Suprapubic skin (tissue), 4 donors: ENCODE data around the gene CAPN8. TPM values are rescaled to one million over a fixed set of nuclear protein-coding genes. Genes with fewer than 3 reads are reported as not detected.

ENCODE experiments used
- DNase-seq, 2 donors: peaks; one replicate each; pipeline ENCODE4 v3.0.0-alpha.2; 2019; ENCODE audit warnings: low spot score in 2 of 2
- H3K27ac ChIP-seq: fragments of 200-600 bp; sonication (generic); one replicate; pipeline ENCODE4 v1.5.1; 2019
- H3K27me3 ChIP-seq: fragments of 200-600 bp; sonication (generic); one replicate; pipeline ENCODE4 v1.5.1; 2019
- H3K36me3 ChIP-seq: fragments of 200-600 bp; sonication (generic); one replicate; pipeline ENCODE4 v1.5.1; 2019
- H3K4me1 ChIP-seq: fragments of 200-600 bp; sonication (generic); one replicate; pipeline ENCODE4 v1.5.1; 2019
- H3K4me3 ChIP-seq: fragments of 200-600 bp; sonication (generic); one replicate; pipeline ENCODE4 v1.5.1; 2019; ENCODE audit warnings: mild to moderate bottlenecking
- H3K9me3 ChIP-seq: fragments of 200-600 bp; sonication (generic); one replicate; pipeline ENCODE4 v1.5.1; 2019
- EP300 ChIP-seq: sonication (generic); formaldehyde crosslinking; IDR thresholded peaks from one replicate; pipeline ENCODE4 v1.6.1; 2017; ENCODE audit warnings: antibody characterized with exemption
- POLR2A ChIP-seq, 2 donors: fragments of 450-650 bp; IDR thresholded peaks; one replicate each; pipeline ENCODE4 v1.6.1; 2017; ENCODE audit warnings: antibody characterized with exemption in 2 of 2, mild to moderate bottlenecking in 2 of 2, moderate library complexity in 2 of 2
- POLR2AphosphoS5 ChIP-seq, 3 donors: sonication (generic); formaldehyde crosslinking; IDR thresholded peaks; one replicate each; pipeline ENCODE4 v1.6.1; 2017; ENCODE audit warnings: antibody characterized with exemption in 3 of 3
- WGBS: methylation state at CpG from one replicate; pipeline ENCODE4 v1.1.5; 2018; 5-methylcytosine and 5-hydroxymethylcytosine counted together
- total RNA-seq, 4 donors: library from RNA; depleted of rRNA; stranded (reverse); fragments of >200 nt; gene quantifications; one replicate each; pipeline ENCODE4 v1.1.0, GENCODE V29; 2016
- TF ChIP-seq, protein P1 (sequence below), 2 donors: fragments of 200-600 bp in 1 of 2; fragments of 450-650 bp in 1 of 2; sonication (generic) in 1 of 2; IDR thresholded peaks; one replicate each; pipeline ENCODE4 v1.5.1; 2016 to 2019; ENCODE audit warnings: antibody characterized with exemption in 2 of 2, mild to moderate bottlenecking in 1 of 2, moderate library complexity in 1 of 2

The CAPN8 gene
- total RNA-seq, 4 donors from 2014 or later = 1.5 to 3.9 (median 2.7) TPM

DNA sequence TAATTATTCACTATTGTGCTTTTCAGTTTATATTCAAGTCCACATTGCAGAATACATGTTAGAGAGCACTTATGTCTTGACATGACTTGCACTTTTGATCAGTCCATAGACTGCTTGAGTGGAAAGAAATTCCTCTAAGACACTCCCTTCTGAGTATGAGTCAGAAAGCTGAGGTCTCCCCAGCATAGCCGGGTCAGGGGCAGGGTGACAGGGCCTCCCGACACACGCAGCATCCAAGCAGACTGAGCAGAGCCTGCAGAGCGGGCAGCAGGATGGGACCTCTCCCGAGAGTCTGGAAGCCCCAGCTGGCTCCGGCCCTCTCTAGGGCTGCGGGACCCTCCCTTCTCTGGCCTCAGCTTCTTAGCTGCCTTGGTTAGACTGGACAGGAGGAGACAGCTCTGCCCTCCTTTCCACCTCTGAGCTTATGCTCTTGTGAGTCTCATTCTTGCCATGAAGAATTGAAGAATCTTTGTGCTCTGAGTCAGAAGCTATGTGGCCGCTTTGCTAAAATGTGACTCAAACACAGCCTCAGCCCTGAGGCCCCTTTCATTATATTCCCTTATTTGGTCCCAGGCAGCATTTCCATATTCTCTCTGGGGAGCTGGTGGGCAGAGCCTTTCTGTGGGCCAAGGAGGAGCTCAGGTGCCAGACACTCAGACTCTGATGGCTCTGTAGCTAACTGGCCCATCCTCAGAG lies 35.6 kb upstream of the CAPN8 start:
- WGBS = 49% methylated on average over 6 of the region's 8 CpGs
- no peaks in the 10 kb centered on the region for H3K9me3 ChIP-seq
- no peak overlapping the region for H3K4me3 ChIP-seq
- no peaks in the 10 kb centered on the region for H3K36me3 ChIP-seq
- TF ChIP-seq EP300 (no peak), POLR2A (IDR thresholded peaks at IDR 0.05) (no peak), POLR2AphosphoS5 (IDR thresholded peaks at IDR 0.05) (no peak)
- TF ChIP-seq, protein P1, sequence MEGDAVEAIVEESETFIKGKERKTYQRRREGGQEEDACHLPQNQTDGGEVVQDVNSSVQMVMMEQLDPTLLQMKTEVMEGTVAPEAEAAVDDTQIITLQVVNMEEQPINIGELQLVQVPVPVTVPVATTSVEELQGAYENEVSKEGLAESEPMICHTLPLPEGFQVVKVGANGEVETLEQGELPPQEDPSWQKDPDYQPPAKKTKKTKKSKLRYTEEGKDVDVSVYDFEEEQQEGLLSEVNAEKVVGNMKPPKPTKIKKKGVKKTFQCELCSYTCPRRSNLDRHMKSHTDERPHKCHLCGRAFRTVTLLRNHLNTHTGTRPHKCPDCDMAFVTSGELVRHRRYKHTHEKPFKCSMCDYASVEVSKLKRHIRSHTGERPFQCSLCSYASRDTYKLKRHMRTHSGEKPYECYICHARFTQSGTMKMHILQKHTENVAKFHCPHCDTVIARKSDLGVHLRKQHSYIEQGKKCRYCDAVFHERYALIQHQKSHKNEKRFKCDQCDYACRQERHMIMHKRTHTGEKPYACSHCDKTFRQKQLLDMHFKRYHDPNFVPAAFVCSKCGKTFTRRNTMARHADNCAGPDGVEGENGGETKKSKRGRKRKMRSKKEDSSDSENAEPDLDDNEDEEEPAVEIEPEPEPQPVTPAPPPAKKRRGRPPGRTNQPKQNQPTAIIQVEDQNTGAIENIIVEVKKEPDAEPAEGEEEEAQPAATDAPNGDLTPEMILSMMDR (IDR thresholded peaks at IDR 0.05) = no peak
- no peaks in the 10 kb centered on the region for H3K27me3 ChIP-seq
- peaks cover 34% of the 10 kb centered on the region for H3K4me1 ChIP-seq
- H3K27ac ChIP-seq = peak overlapping the region; percentile 87
- no peak for DNase-seq

DNA sequence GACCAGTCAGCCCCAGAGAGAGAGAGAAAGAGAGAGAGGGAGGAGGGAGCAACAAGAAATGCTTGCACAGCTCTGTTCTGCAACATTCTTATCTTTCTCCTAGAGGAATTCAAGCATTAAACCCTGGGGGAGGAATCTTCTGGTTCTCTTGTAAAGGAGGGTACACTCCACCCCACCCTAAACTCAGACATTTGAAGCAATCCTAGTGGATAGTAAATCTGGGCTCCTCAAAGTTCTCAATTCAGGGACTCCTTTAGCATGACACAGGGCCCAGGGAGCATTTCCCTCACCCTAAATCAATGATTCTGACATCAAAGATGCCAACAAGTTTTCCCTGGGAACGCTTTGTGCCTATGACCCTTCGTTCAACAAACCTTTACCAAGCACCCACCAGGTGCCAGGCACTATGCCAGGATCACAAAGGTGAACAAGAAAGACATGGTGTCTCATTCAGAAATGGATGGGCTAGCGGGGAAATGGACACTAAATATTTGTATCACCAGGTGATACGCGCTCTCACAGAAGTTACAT lies 35.0 kb upstream of the CAPN8 start:
- no peaks in the 10 kb centered on the region for H3K27me3 ChIP-seq
- peak overlapping the region; percentile 87 for H3K27ac ChIP-seq
- DNase-seq = no peak
- no peak overlapping the region for H3K4me3 ChIP-seq
- H3K4me1 ChIP-seq = peaks cover 29% of the 10 kb centered on the region
- no peaks in the 10 kb centered on the region for H3K36me3 ChIP-seq
- TF ChIP-seq POLR2A (IDR thresholded peaks at IDR 0.05) (no peak), POLR2AphosphoS5 (IDR thresholded peaks at IDR 0.05) (no peak), EP300 (no peak)
- TF ChIP-seq, protein P1 (IDR thresholded peaks at IDR 0.05) = no peak
- WGBS = 78% methylated on average over 4 of the region's 5 CpGs
- no peaks in the 10 kb centered on the region for H3K9me3 ChIP-seq

DNA sequence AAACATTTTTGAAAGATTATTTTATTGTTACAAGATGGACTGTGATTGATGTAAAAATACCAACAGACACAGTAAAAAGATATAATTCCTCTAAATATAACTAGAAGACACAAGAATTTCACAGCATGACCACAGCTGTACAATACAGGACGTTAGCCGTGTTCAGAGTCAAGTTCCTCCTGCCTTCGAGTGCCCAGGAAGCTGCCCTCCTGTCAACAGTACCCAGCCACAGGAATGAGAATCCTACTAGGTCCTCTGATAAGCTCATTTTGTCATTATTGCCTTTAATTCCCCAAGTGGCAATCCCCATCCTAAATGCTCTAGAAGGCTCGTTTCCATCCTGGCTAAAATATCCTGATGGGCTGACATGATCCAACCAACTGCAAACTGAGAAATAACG lies 30.4 kb upstream of the CAPN8 start:
- no peak for TF ChIP-seq POLR2AphosphoS5 (IDR thresholded peaks at IDR 0.05)
- TF ChIP-seq, protein P1 (IDR thresholded peaks at IDR 0.05) = no peak
- TF ChIP-seq EP300 = no peak
- no peak for TF ChIP-seq POLR2A (IDR thresholded peaks at IDR 0.05)
- DNase-seq = no peak
- no peaks in the 10 kb centered on the region for H3K9me3 ChIP-seq
- 73% methylated on average over 5 of the region's 5 CpGs for WGBS
- no peak overlapping the region for H3K4me3 ChIP-seq
- H3K27ac ChIP-seq = no peak overlapping the region
- H3K36me3 ChIP-seq = no peaks in the 10 kb centered on the region
- no peaks in the 10 kb centered on the region for H3K27me3 ChIP-seq
- peaks cover 18% of the 10 kb centered on the region for H3K4me1 ChIP-seq

DNA sequence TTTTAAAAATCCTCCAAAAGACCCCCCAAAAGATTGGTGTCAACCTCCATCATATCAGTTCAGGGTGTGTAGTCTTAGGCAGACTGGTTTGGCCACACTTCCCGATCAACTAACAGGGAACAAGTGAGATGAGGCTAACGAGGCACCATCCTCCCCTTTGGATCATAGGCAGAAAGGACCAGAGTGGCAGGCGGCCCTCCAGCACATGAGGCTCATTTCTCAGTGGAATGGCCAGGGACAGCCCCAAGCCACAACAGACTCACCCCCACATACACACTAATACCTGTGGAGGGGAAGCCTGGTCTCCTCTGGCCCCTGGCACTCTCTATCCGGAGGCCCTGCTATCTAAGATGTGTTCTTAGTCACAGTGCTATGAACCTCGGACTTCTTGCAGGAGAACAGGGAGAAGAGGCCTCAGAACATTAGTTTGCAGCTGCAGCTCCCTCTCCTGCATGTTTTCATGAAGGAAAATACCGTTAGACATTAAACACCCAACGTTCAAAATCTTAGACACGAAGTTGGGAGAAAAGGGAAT lies 29.6 kb upstream of the CAPN8 start:
- Histone ChIP-seq H3K36me3 (no peaks in the 10 kb centered on the region), H3K9me3 (no peaks in the 10 kb centered on the region), H3K4me1 (peaks cover 9% of the 10 kb centered on the region), H3K4me3 (no peak overlapping the region), H3K27ac (no peak overlapping the region), H3K27me3 (no peaks in the 10 kb centered on the region)
- TF ChIP-seq EP300 (no peak), POLR2AphosphoS5 (IDR thresholded peaks at IDR 0.05) (no peak), POLR2A (IDR thresholded peaks at IDR 0.05) (no peak)
- TF ChIP-seq, protein P1 (IDR thresholded peaks at IDR 0.05) = no peak
- 71% methylated on average over 8 of the region's 8 CpGs for WGBS
- no peak for DNase-seq

DNA sequence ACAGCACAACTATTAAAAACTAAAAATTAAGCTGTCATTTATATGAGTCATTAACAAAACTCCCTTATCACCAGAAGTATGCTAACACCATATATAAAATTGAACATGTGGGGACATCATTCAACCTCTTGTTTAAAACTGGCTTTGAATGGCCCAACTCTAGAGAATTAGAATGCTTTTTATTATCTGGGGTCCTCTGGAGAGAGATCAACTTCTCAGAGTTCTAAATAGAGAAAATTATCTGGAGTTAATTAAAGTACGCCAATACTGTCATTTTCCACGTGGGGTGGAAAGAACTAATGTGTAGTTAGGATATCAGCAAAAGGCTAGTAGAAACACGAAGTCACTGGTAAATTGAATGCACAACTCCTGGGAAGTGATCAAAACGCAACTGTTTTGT lies 25.6 kb upstream of the CAPN8 start:
- no peak overlapping the region for H3K27ac ChIP-seq
- no peak for DNase-seq
- no peaks in the 10 kb centered on the region for H3K27me3 ChIP-seq
- H3K9me3 ChIP-seq = no peaks in the 10 kb centered on the region
- no peak for TF ChIP-seq POLR2AphosphoS5 (IDR thresholded peaks at IDR 0.05)
- H3K4me1 ChIP-seq = peaks cover 2% of the 10 kb centered on the region
- no peaks in the 10 kb centered on the region for H3K36me3 ChIP-seq
- 76% methylated on average over 4 of the region's 4 CpGs for whole genome bisulfite sequencing
- no peak overlapping the region for H3K4me3 ChIP-seq
